ENCODE results near the gene RPUSD4. TPM values are rescaled to one million over a fixed set of nuclear protein-coding genes. Genes with fewer than 3 reads are reported as not detected.

Gene RPUSD4
- total and polyA plus RNA-seq, 2 experiments from 2014 or later = 20.8 to 60.8 TPM

DNA sequence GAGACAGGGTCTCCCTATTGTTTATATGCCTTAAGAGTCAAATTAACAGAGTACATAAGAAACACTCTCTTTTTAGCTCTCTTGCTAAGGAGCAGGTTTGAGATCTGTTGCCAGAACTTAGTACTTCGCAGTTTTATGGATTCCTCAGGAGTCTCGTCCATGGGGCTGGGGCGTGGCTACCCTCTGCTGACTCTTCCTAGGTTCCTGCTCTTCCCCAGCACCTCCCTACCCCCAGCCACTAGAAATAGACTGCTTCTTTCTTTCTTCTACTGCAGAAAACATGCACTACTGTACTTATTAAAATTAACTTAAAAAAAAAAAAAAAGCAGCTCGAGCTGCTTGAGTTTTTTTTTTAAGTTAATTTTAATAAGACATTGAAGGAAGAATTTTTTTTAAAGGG lies 8.1 kb upstream of the RPUSD4 start:
- TF ChIP-seq POLR2AphosphoS5 (IDR thresholded peaks at IDR 0.05; ENCODE audit: low read depth) (no peak), ETS1 (IDR thresholded peaks at IDR 0.05) (no peak), NANOG (IDR thresholded peaks at IDR 0.05; ENCODE audit: borderline replicate concordance) (no peak), EZH2phosphoT487 (IDR thresholded peaks at IDR 0.05; ENCODE audit: unreplicated experiment) (no peak), JUNB (IDR thresholded peaks at IDR 0.05; ENCODE audit: unreplicated experiment) (no peak), EZH2 (IDR thresholded peaks at IDR 0.05; ENCODE audit: low read depth, unreplicated experiment) (no peak), ZNF331 (CRISPR knock-in tag; IDR thresholded peaks at IDR 0.05; ENCODE audit: low read depth) (no peak), ZNF114 (CRISPR knock-in tag; IDR thresholded peaks at IDR 0.05) (no peak), STAT1 (IDR thresholded peaks at IDR 0.05; ENCODE audit: unreplicated experiment) (no peak), ZNF462 (CRISPR knock-in tag; IDR thresholded peaks at IDR 0.05) (no peak), CREB1 (CRISPR knock-in tag; IDR thresholded peaks at IDR 0.05; ENCODE audit: low read depth) (no peak)
- TF ChIP-seq, protein P1, sequence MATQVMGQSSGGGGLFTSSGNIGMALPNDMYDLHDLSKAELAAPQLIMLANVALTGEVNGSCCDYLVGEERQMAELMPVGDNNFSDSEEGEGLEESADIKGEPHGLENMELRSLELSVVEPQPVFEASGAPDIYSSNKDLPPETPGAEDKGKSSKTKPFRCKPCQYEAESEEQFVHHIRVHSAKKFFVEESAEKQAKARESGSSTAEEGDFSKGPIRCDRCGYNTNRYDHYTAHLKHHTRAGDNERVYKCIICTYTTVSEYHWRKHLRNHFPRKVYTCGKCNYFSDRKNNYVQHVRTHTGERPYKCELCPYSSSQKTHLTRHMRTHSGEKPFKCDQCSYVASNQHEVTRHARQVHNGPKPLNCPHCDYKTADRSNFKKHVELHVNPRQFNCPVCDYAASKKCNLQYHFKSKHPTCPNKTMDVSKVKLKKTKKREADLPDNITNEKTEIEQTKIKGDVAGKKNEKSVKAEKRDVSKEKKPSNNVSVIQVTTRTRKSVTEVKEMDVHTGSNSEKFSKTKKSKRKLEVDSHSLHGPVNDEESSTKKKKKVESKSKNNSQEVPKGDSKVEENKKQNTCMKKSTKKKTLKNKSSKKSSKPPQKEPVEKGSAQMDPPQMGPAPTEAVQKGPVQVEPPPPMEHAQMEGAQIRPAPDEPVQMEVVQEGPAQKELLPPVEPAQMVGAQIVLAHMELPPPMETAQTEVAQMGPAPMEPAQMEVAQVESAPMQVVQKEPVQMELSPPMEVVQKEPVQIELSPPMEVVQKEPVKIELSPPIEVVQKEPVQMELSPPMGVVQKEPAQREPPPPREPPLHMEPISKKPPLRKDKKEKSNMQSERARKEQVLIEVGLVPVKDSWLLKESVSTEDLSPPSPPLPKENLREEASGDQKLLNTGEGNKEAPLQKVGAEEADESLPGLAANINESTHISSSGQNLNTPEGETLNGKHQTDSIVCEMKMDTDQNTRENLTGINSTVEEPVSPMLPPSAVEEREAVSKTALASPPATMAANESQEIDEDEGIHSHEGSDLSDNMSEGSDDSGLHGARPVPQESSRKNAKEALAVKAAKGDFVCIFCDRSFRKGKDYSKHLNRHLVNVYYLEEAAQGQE (IDR thresholded peaks at IDR 0.05; ENCODE audit: unreplicated experiment) = no peak
- TF ChIP-seq, protein P2, sequence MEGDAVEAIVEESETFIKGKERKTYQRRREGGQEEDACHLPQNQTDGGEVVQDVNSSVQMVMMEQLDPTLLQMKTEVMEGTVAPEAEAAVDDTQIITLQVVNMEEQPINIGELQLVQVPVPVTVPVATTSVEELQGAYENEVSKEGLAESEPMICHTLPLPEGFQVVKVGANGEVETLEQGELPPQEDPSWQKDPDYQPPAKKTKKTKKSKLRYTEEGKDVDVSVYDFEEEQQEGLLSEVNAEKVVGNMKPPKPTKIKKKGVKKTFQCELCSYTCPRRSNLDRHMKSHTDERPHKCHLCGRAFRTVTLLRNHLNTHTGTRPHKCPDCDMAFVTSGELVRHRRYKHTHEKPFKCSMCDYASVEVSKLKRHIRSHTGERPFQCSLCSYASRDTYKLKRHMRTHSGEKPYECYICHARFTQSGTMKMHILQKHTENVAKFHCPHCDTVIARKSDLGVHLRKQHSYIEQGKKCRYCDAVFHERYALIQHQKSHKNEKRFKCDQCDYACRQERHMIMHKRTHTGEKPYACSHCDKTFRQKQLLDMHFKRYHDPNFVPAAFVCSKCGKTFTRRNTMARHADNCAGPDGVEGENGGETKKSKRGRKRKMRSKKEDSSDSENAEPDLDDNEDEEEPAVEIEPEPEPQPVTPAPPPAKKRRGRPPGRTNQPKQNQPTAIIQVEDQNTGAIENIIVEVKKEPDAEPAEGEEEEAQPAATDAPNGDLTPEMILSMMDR (conservative IDR thresholded peaks at IDR 0.05; ENCODE audit: low read depth in 2 of 2) = no peak
- Histone ChIP-seq H3K79me2 (replicated peaks; ENCODE audit: insufficient read depth) (peaks cover 100% of the 10 kb centered on the region), H3K36me3 (ENCODE audit: insufficient read depth) (peaks cover 3% of the 10 kb centered on the region; the same call in 1 of the 2 replicates), H2AFZ (no peak overlapping the region), H3F3A (replicated peaks; ENCODE audit: low read depth) (no peaks in the 10 kb centered on the region), H3K4me1 (ENCODE audit: insufficient read depth) (no peaks in the 10 kb centered on the region), H4K20me1 (replicated peaks; ENCODE audit: insufficient read depth) (peaks cover 55% of the 10 kb centered on the region), H3K4me3 (no peak overlapping the region), H3K9me2 (ENCODE audit: insufficient read depth) (no peaks in the 10 kb centered on the region), H3K27ac (ENCODE audit: low read depth) (no peak overlapping the region), H3K4me2 (no peak overlapping the region), H3K27me3 (ENCODE audit: insufficient read depth) (no peaks in the 10 kb centered on the region)
- Mint-ChIP-seq H3K27ac (no peak overlapping the region), H3K27me3 (ENCODE audit: insufficient read depth, low read depth, poor library complexity) (no peaks in the 10 kb centered on the region), H3K36me3 (ENCODE audit: low read depth) (peaks cover 9% of the 10 kb centered on the region), H3K4me3 (no peak overlapping the region), H3K4me1 (no peaks in the 10 kb centered on the region; the same call in 2 of the 3 replicates), H3K9me3 (peaks cover 4% of the 10 kb centered on the region; the same call in 2 of the 3 replicates)
- no peak for DNase-seq (ENCODE audit: low spot score)
- ATAC-seq = no peak

All from GM23338 (cell line).